DOHH2 (cell line): Measurements from ENCODE around the gene CREB5.

ENCODE experiments used
- H3F3A ChIP-seq: fragments of 200-600 bp; sonication (generic), shearing (Covaris generic); 2 replicates; pipeline ENCODE4 v1.6.0; 2016; ENCODE audit warnings: antibody characterized with exemption, mild to moderate bottlenecking; ENCODE audit not compliant: control insufficient read depth, insufficient read depth
- H3K27ac ChIP-seq: fragments of 200-600 bp; sonication (generic); 2 replicates; pipeline ENCODE4 v1.5.1; 2014; ENCODE audit warnings: low read depth, mild to moderate bottlenecking, low read length, moderate library complexity
- H3K27me3 ChIP-seq: fragments of 200-600 bp; sonication (generic); 2 replicates; pipeline ENCODE4 v1.6.1; 2014; ENCODE audit warnings: mild to moderate bottlenecking, low read length, mixed read lengths; ENCODE audit not compliant: control insufficient read depth
- H3K36me3 ChIP-seq: fragments of 200-600 bp; sonication (generic); 2 replicates; pipeline ENCODE4 v1.6.1; 2014; ENCODE audit warnings: mild to moderate bottlenecking, low read length, moderate library complexity, mixed read lengths; ENCODE audit not compliant: control insufficient read depth
- H3K4me1 ChIP-seq: fragments of 200-600 bp; sonication (generic); 2 replicates; pipeline ENCODE4 v1.6.1; 2014; ENCODE audit warnings: mild to moderate bottlenecking, low read length, mixed read lengths; ENCODE audit not compliant: control insufficient read depth
- H3K4me2 ChIP-seq: fragments of 200-600 bp; sonication (generic); 2 replicates; pipeline ENCODE4 v1.6.0; 2014; ENCODE audit warnings: mild to moderate bottlenecking, low read length, moderate library complexity
- H3K4me3 ChIP-seq: fragments of 200-600 bp; sonication (generic); 2 replicates; pipeline ENCODE4 v1.5.1; 2014; ENCODE audit warnings: mild to moderate bottlenecking, low read length, mixed read lengths
- H3K79me2 ChIP-seq: fragments of 200-600 bp; sonication (generic); 2 replicates; pipeline ENCODE4 v1.6.1; 2014; ENCODE audit warnings: mild to moderate bottlenecking, low read length, mixed read lengths; ENCODE audit not compliant: control insufficient read depth
- H3K9me2 ChIP-seq: fragments of 200-600 bp; sonication (generic); replicated peaks from 2 replicates; pipeline ENCODE4 v1.6.1; 2014; ENCODE audit warnings: mild to moderate bottlenecking, low read length, mixed read lengths; ENCODE audit not compliant: control insufficient read depth
- H3K9me3 ChIP-seq: fragments of 200-600 bp; sonication (generic); 2 replicates; pipeline ENCODE4 v1.6.1; 2014; ENCODE audit warnings: antibody characterized with exemption, low read length, mixed read lengths; ENCODE audit not compliant: control insufficient read depth, insufficient read depth
- H4K20me1 ChIP-seq: fragments of 200-600 bp; sonication (generic); 2 replicates; pipeline ENCODE4 v1.6.0; 2014; ENCODE audit warnings: low read depth, mild to moderate bottlenecking, antibody characterized with exemption, low read length, moderate library complexity; ENCODE audit not compliant: control insufficient read depth, insufficient read depth
- EZH2phosphoT487 ChIP-seq: fragments of 200-600 bp; sonication (generic); IDR thresholded peaks from 2 replicates; pipeline ENCODE4 v1.6.1; 2017; ENCODE audit warnings: borderline replicate concordance, mild to moderate bottlenecking, antibody characterized with exemption, low read length, moderate library complexity, mixed read lengths
- TF ChIP-seq, protein P1 (sequence below): fragments of 200-600 bp; sonication (generic); IDR thresholded peaks from one replicate; pipeline ENCODE4 v1.5.1; 2014; ENCODE audit warnings: antibody characterized with exemption, mild to moderate bottlenecking, low read depth, low read length; ENCODE audit not compliant: poor library complexity, severe bottlenecking

CREB5 gene

DNA sequence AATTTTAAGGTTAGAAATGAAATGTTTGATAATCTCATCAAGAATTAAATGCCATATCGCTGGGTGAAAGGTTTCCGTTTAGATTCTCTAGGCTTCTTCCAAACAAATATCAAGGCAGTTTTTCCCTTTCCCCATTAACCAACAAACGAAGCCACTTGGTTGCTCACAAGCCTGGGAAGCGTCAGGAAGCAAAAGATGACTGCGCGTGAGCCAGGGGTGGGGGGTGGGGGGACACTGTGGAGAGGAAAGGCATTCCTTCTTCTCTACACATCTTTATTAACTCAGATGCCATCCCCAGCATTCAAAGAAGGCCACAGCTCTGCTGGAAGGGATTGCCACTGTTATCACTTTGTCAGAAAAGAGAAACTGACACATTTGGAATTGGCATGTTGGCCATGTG, 338.7 kb downstream of the CREB5 start:
- Histone ChIP-seq H4K20me1 (no peaks in the 10 kb centered on the region), H3K27ac (no peak overlapping the region), H3K4me1 (no peaks in the 10 kb centered on the region), H3K79me2 (no peaks in the 10 kb centered on the region), H3F3A (no peaks in the 10 kb centered on the region), H3K4me3 (no peak overlapping the region), H3K9me2 (no peaks in the 10 kb centered on the region), H3K4me2 (no peak overlapping the region), H3K36me3 (no peaks in the 10 kb centered on the region), H3K9me3 (no peaks in the 10 kb centered on the region), H3K27me3 (no peaks in the 10 kb centered on the region)
- TF ChIP-seq, protein P1, sequence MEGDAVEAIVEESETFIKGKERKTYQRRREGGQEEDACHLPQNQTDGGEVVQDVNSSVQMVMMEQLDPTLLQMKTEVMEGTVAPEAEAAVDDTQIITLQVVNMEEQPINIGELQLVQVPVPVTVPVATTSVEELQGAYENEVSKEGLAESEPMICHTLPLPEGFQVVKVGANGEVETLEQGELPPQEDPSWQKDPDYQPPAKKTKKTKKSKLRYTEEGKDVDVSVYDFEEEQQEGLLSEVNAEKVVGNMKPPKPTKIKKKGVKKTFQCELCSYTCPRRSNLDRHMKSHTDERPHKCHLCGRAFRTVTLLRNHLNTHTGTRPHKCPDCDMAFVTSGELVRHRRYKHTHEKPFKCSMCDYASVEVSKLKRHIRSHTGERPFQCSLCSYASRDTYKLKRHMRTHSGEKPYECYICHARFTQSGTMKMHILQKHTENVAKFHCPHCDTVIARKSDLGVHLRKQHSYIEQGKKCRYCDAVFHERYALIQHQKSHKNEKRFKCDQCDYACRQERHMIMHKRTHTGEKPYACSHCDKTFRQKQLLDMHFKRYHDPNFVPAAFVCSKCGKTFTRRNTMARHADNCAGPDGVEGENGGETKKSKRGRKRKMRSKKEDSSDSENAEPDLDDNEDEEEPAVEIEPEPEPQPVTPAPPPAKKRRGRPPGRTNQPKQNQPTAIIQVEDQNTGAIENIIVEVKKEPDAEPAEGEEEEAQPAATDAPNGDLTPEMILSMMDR: no peak
- TF ChIP-seq EZH2phosphoT487: no peak

DNA sequence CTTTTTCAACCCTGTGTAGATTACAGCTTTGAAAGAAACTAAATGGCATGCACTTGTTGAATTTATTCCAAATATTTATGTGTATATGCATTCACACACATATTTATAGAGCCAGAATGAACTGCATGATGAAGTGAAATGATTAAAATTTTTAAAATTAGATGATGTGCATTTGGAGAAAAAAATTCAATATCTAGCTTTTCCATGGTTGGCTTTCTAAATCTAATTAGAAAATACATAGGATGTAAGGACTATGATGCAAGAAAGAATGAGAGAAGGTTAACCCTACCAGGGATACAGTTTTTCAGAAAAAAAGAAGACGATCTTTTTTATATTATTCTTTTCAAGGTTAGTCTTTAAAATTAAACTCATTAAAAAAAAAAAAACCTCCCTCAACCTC, 341.3 kb downstream of the CREB5 start:
- no peaks in the 10 kb centered on the region for H3K79me2 ChIP-seq
- H3K4me2 ChIP-seq: no peak overlapping the region
- no peaks in the 10 kb centered on the region for H3K9me3 ChIP-seq
- TF ChIP-seq EZH2phosphoT487: no peak
- TF ChIP-seq, protein P1: no peak
- H3K27me3 ChIP-seq: no peaks in the 10 kb centered on the region
- no peaks in the 10 kb centered on the region for H3K4me1 ChIP-seq
- no peaks in the 10 kb centered on the region for H3F3A ChIP-seq
- no peaks in the 10 kb centered on the region for H3K9me2 ChIP-seq
- no peaks in the 10 kb centered on the region for H4K20me1 ChIP-seq
- no peak overlapping the region for H3K27ac ChIP-seq
- H3K4me3 ChIP-seq: no peak overlapping the region
- no peaks in the 10 kb centered on the region for H3K36me3 ChIP-seq

DNA sequence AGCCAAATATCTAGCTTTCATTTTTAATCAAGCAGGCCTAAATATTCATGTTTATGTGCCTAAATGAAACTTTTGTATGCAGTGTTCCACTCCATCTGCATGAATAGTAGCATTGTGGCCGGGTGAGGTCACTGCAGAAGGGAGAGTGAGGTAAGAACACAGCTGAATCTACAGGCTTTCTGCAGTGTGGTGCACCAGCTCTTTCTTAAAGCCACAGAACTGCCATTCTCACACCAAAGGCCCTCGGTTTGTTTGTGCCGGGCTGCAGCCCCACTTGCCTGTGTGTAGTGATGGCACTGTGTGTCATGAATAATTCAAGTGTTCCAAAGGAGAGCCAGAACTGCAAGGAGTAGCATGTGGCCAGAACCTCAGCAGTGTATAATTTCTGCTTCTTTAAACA, 341.7 kb downstream of the CREB5 start:
- H3K9me2 ChIP-seq: no peaks in the 10 kb centered on the region
- no peaks in the 10 kb centered on the region for H4K20me1 ChIP-seq
- TF ChIP-seq, protein P1: no peak
- no peak for TF ChIP-seq EZH2phosphoT487
- no peaks in the 10 kb centered on the region for H3K4me1 ChIP-seq
- no peaks in the 10 kb centered on the region for H3K79me2 ChIP-seq
- H3K4me2 ChIP-seq: no peak overlapping the region
- no peak overlapping the region for H3K27ac ChIP-seq
- no peaks in the 10 kb centered on the region for H3F3A ChIP-seq
- no peaks in the 10 kb centered on the region for H3K27me3 ChIP-seq
- no peaks in the 10 kb centered on the region for H3K9me3 ChIP-seq
- H3K36me3 ChIP-seq: no peaks in the 10 kb centered on the region
- H3K4me3 ChIP-seq: no peak overlapping the region

DNA sequence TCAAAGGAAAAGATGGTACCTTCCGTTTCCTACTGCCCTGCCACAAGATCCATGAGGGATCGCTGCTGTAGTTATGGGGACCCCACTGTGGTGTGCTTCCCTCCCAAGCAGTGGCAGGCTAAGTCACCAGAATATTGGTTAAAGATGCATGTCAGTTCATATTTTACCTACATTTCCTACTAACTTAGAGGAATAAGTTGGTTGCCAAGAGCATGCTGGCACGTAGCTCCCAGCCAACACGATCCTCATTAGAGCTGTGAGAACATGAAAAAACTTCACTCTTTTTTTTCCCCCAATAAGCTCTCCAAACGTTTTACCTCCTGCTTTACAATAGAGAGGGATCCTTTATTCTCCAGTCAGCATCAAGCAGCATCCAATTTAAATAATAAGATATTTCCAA, 342.1 kb downstream of the CREB5 start:
- no peaks in the 10 kb centered on the region for H3K79me2 ChIP-seq
- H3K27ac ChIP-seq: no peak overlapping the region
- H4K20me1 ChIP-seq: no peaks in the 10 kb centered on the region

More for the DNA sequence above, 342.1 kb downstream of the CREB5 start:
- no peaks in the 10 kb centered on the region for H3F3A ChIP-seq
- H3K9me3 ChIP-seq: no peaks in the 10 kb centered on the region
- no peaks in the 10 kb centered on the region for H3K27me3 ChIP-seq
- TF ChIP-seq, protein P1: no peak
- no peak for TF ChIP-seq EZH2phosphoT487
- no peaks in the 10 kb centered on the region for H3K36me3 ChIP-seq
- no peak overlapping the region for H3K4me2 ChIP-seq
- H3K4me1 ChIP-seq: no peaks in the 10 kb centered on the region
- no peaks in the 10 kb centered on the region for H3K9me2 ChIP-seq
- H3K4me3 ChIP-seq: no peak overlapping the region
